A549 (cell line): ENCODE measurements around the gene NTSR1. TPM values are rescaled to one million over a fixed set of nuclear protein-coding genes. Genes with fewer than 3 reads are reported as not detected.

Experiments
- ATAC-seq, 2 experiments: fragments of 200-7000 bp in 1 of 2; fragments of >200 bp in 1 of 2; cut with Nextera tagmentation in 1 of 2; cut with Tn5 transposase in 1 of 2; 3 replicates each; pipeline versions ENCODE4 v1.8.0 to v1.9.1; 2018 to 2020; ENCODE audit warnings: mild to moderate bottlenecking in 1 of 2, moderate library complexity in 1 of 2
- CTCF ChIA-PET: fragments of 300-600 bp; sonication (Branson Sonifier 250); formaldehyde crosslinking; extraction: SDS; loops from one replicate; lab custom pipeline; 2021; ENCODE audit warnings: antibody characterized with exemption, inconsistent platforms; lab: Yijun Ruan, JAX
- POLR2A ChIA-PET: fragments of 350-600 bp; formaldehyde crosslinking; extraction: SDS; loops from one replicate; lab custom pipeline; 2021; ENCODE audit warnings: antibody characterized with exemption, inconsistent platforms; lab: Yijun Ruan, JAX
- DNase-seq, 2 experiments: peaks; one replicate each; pipeline versions ENCODE4 v3.0.0 to v3.0.0-alpha.2; 2011 to 2016; ENCODE audit warnings: low read depth in 1 of 2, low spot score in 1 of 2
- FAIRE-seq: peaks from 2 replicates; lab custom pipeline; 2011; peaks lifted over from hg19 to GRCh38; lab: Jason Lieb, UNC
- H3K27ac ChIP-seq, 2 experiments: fragments of >200 bp; sonication (Bioruptor Twin); formaldehyde crosslinking; 3 replicates each; pipeline ENCODE4 v1.5.1; 2016 to 2017
- H3K4me1 ChIP-seq: fragments of >200 bp; sonication (Bioruptor Twin); formaldehyde crosslinking; 3 replicates; pipeline ENCODE4 v1.6.1; 2016
- H3K4me2 ChIP-seq: fragments of >200 bp; sonication (Bioruptor Twin); formaldehyde crosslinking; 3 replicates; pipeline ENCODE4 v1.6.1; 2016
- H3K4me3 ChIP-seq: fragments of >200 bp; sonication (Bioruptor Twin); formaldehyde crosslinking; 3 replicates; pipeline ENCODE4 v1.5.1; 2016
- H3K9me3 ChIP-seq: fragments of >200 bp; sonication (Bioruptor Twin); formaldehyde crosslinking; 3 replicates; pipeline ENCODE4 v1.6.1; 2016
- BHLHE40 ChIP-seq: IDR thresholded peaks from 2 replicates; pipeline ENCODE4 v1.6.1; 2012; ENCODE audit warnings: low read depth, low read length, inconsistent platforms
- CBX2 ChIP-seq: fragments of 200-600 bp; sonication (generic); IDR thresholded peaks from 2 replicates; pipeline ENCODE4 v1.6.1; 2016; ENCODE audit warnings: low read depth, mild to moderate bottlenecking, borderline replicate concordance
- CEBPB ChIP-seq, 2 experiments: fragments of >200 bp in 1 of 2; sonication (Bioruptor Twin) in 1 of 2; formaldehyde crosslinking in 1 of 2; IDR thresholded peaks; 2 replicates each; pipeline ENCODE4 v1.6.1; 2012 to 2016
- CTCF ChIP-seq: fragments of >200 bp; sonication (Bioruptor Twin); formaldehyde crosslinking; IDR thresholded peaks from 3 replicates; pipeline ENCODE4 v1.5.1; 2016
- EHMT2 ChIP-seq: fragments of 200-600 bp; sonication (generic); IDR thresholded peaks from 2 replicates; pipeline ENCODE4 v1.6.1; 2016; ENCODE audit warnings: antibody characterized with exemption, low read depth, mild to moderate bottlenecking, moderate library complexity
- ELK1 ChIP-seq: fragments of 150-350 bp; IDR thresholded peaks from 2 replicates; pipeline ENCODE4 v1.6.1; 2014; ENCODE audit warnings: low read depth, mild to moderate bottlenecking, low read length
- EP300 ChIP-seq, 2 experiments: fragments of >200 bp; sonication (Bioruptor Twin); formaldehyde crosslinking; IDR thresholded peaks; 2 replicates in 1 of 2; 3 replicates in 1 of 2; pipeline ENCODE4 v1.6.1; 2016 to 2017
- FOSL2 ChIP-seq, 2 experiments: fragments of 450-650 bp in 1 of 2; fragments of >200 bp in 1 of 2; sonication (Bioruptor Twin) in 1 of 2; formaldehyde crosslinking; IDR thresholded peaks; 2 replicates each; pipeline versions ENCODE4 v1.5.0 to v1.6.1; 2016 to 2020; ENCODE audit warnings: mild to moderate bottlenecking in 1 of 2, moderate library complexity in 1 of 2
- FOXS1 ChIP-seq: fragments of 250-450 bp; sonication (Bioruptor Pico); IDR thresholded peaks from 2 replicates; pipeline ENCODE4 v1.5.0; 2020; ENCODE audit warnings: mild to moderate bottlenecking, moderate library complexity
- HDAC2 ChIP-seq: fragments of 200-600 bp; sonication (generic); IDR thresholded peaks from 2 replicates; pipeline ENCODE4 v1.6.1; 2016
- HMGXB4 ChIP-seq: fragments of 250-450 bp; sonication (Bioruptor Pico); IDR thresholded peaks from 2 replicates; pipeline ENCODE4 v1.5.0; 2021; ENCODE audit warnings: mild to moderate bottlenecking, moderate library complexity, borderline replicate concordance
- JUN ChIP-seq, 2 experiments: fragments of >200 bp; sonication (Bioruptor Twin); formaldehyde crosslinking; IDR thresholded peaks; 2 replicates in 1 of 2; 3 replicates in 1 of 2; pipeline ENCODE4 v1.6.1; 2016 to 2017
- KDM1A ChIP-seq: fragments of 200-600 bp; sonication (generic); IDR thresholded peaks from 2 replicates; pipeline ENCODE4 v1.6.1; 2016; ENCODE audit warnings: low read depth, mild to moderate bottlenecking
- KDM5A ChIP-seq: fragments of 200-600 bp; sonication (generic); IDR thresholded peaks from 2 replicates; pipeline ENCODE4 v1.6.1; 2016; ENCODE audit warnings: antibody characterized with exemption, mild to moderate bottlenecking
- MAFK ChIP-seq: fragments of 450-650 bp; IDR thresholded peaks from 2 replicates; pipeline ENCODE4 v1.6.1; 2014; ENCODE audit not compliant: partially characterized antibody
- MYC ChIP-seq: IDR thresholded peaks from 2 replicates; pipeline ENCODE4 v1.6.1; 2012; ENCODE audit warnings: mild to moderate bottlenecking, inconsistent platforms, low read length, improper control_type of control experiment, borderline replicate concordance
- NFE2L2 ChIP-seq: fragments of 150-350 bp; conservative IDR thresholded peaks from 2 replicates; pipeline ENCODE4 v1.6.1; 2014; ENCODE audit warnings: low read length
- PBX3 ChIP-seq: IDR thresholded peaks from 2 replicates; pipeline ENCODE4 v1.6.1; 2012
- POLR2AphosphoS2 ChIP-seq: conservative IDR thresholded peaks from 2 replicates; pipeline ENCODE4 v1.6.1; 2012; ENCODE audit warnings: low read length, improper control_type of control experiment, inconsistent platforms
- RARB ChIP-seq: fragments of 250-450 bp; sonication (Bioruptor Pico); IDR thresholded peaks from 2 replicates; pipeline ENCODE4 v1.8.0; 2021; ENCODE audit warnings: mild to moderate bottlenecking, moderate library complexity
- SMC3 ChIP-seq: fragments of >200 bp; sonication (Bioruptor Twin); formaldehyde crosslinking; IDR thresholded peaks from 3 replicates; pipeline ENCODE4 v1.6.1; 2018; ENCODE audit warnings: inconsistent platforms
- SREBF2 ChIP-seq: fragments of 450-650 bp; IDR thresholded peaks from 2 replicates; pipeline ENCODE4 v1.6.1; 2014; ENCODE audit warnings: mild to moderate bottlenecking, moderate library complexity
- TP53 ChIP-seq: fragments of 250-450 bp; sonication (Bioruptor Pico); IDR thresholded peaks from 2 replicates; pipeline ENCODE4 v1.5.0; 2021; ENCODE audit warnings: mild to moderate bottlenecking, moderate library complexity
- USF2 ChIP-seq: fragments of 450-650 bp; IDR thresholded peaks from 2 replicates; pipeline ENCODE4 v1.6.1; 2014; ENCODE audit warnings: antibody characterized with exemption
- ZC3H11A ChIP-seq: fragments of 450-650 bp; IDR thresholded peaks from 2 replicates; pipeline ENCODE4 v1.6.1; 2014; ENCODE audit warnings: antibody characterized with exemption, mild to moderate bottlenecking
- ZNF302 ChIP-seq: fragments of 250-450 bp; sonication (Bioruptor Pico); IDR thresholded peaks from 2 replicates; pipeline ENCODE4 v1.9.0; 2021; ENCODE audit warnings: inconsistent platforms, mild to moderate bottlenecking, moderate library complexity
- WGBS: methylation state at CpG from one replicate; pipeline ENCODE4 v1.1.6; 2017; ENCODE audit errors: missing lambda C conversion rate; 5-methylcytosine and 5-hydroxymethylcytosine counted together
- polyA plus RNA-seq, 4 experiments: library from polyadenylated mRNA; depleted of rRNA in 3 of 4; stranded (reverse); fragments of >200 nt; fragmentation: RNase III in 1 of 4; extraction: RNeasy Plus Mini Kit Qiagen cat#74134 plus additional on column Dnase treatment in 1 of 4; gene quantifications; 2 replicates in 3 of 4; 3 replicates in 1 of 4; pipeline ENCODE4 v1.2.3, GENCODE V29; 2011 to 2017

NTSR1 gene
- polyA plus RNA-seq, 2 of the 4 experiments (the other 2 are of a cell fraction): 0.03 TPM; not detected in 1

GRCh38 chr20:62752181-62752670 is 43.6 kb downstream of the NTSR1 start:
- H3K4me1 ChIP-seq: peaks cover 3% of the 10 kb centered on the region; the same call in 1 of the 3 replicates
- TF ChIP-seq FOSL2 (IDR thresholded peaks at IDR 0.05): no peak
- TF ChIP-seq FOSL2 (CRISPR knock-in tag; IDR thresholded peaks at IDR 0.05): no peak
- no peak for TF ChIP-seq RARB
- TF ChIP-seq KDM5A: no peak
- TF ChIP-seq POLR2AphosphoS2: no peak
- no peak for TF ChIP-seq PBX3
- no peak for TF ChIP-seq BHLHE40
- no peak for TF ChIP-seq CBX2
- TF ChIP-seq MAFK: no peak
- no peak for TF ChIP-seq EP300 (IDR thresholded peaks at IDR 0.05)
- TF ChIP-seq ZNF302 (CRISPR knock-in tag): no peak
- TF ChIP-seq FOXS1: no peak
- TF ChIP-seq NFE2L2: no peak
- no peak for TF ChIP-seq CEBPB (IDR thresholded peaks at IDR 0.05)
- TF ChIP-seq CTCF: no peak
- TF ChIP-seq USF2: no peak
- TF ChIP-seq, all 56 proteins: peak for 0
- no peak for FAIRE-seq
- POLR2A ChIA-PET: no interaction called here
- Histone ChIP-seq H3K4me3 (no peak overlapping the region), H3K4me2 (no peak overlapping the region), H3K27ac (peak overlapping the region in 1 of 2 experiments; percentile 16; a peak in 1 of 6 replicates), H3K9me3 (no peaks in the 10 kb centered on the region; the same call in 2 of the 3 replicates)
- CTCF ChIA-PET: interaction anchor here (0.6 to 3.5 kb wide), 6 partner anchors 9 to 83 kb away, joined by 3 to 22 read pairs (median 3); no protein-coding TSS in a partner anchor
- no peak for ATAC-seq
- WGBS: 69% methylated on average over 21 of the region's 22 CpGs
- DNase-seq: no peak

- ATAC-seq (peak in 1 of 2 experiments; percentile 25; a peak in 3 of 6 replicates), DNase-seq (no peak), FAIRE-seq (no peak)
- H3K9me3 ChIP-seq: no peaks in the 10 kb centered on the region; the same call in 1 of the 3 replicates
- H3K27ac ChIP-seq: peak overlapping the region in 1 of 2 experiments; percentile 16; a peak in 1 of 6 replicates
- ChIA-PET POLR2A (no interaction called here), CTCF (interaction anchor here (0.6 to 3.5 kb wide), 5 partner anchors 8 to 83 kb away, joined by 3 to 22 read pairs (median 3); no protein-coding TSS in a partner anchor)
- WGBS: 80% methylated on average over 27 of the region's 29 CpGs
- no peak overlapping the region for H3K4me2 ChIP-seq
- H3K4me1 ChIP-seq: peaks cover 3% of the 10 kb centered on the region; the same call in 1 of the 3 replicates
- H3K4me3 ChIP-seq: no peak overlapping the region
- TF ChIP-seq KDM1A: no peak
- no peak for TF ChIP-seq BHLHE40
- no peak for TF ChIP-seq MYC
- TF ChIP-seq FOXS1: no peak
- no peak for TF ChIP-seq EHMT2
- TF ChIP-seq NFE2L2: no peak
- no peak for TF ChIP-seq ZC3H11A
- no peak for TF ChIP-seq SMC3
- no peak for TF ChIP-seq ELK1
- no peak for TF ChIP-seq SREBF2
- TF ChIP-seq HMGXB4: no peak
- no peak for TF ChIP-seq PBX3
- TF ChIP-seq HDAC2: no peak
- no peak for TF ChIP-seq MAFK
- TF ChIP-seq JUN (IDR thresholded peaks at IDR 0.05): no peak
- no peak for TF ChIP-seq TP53 (CRISPR knock-in tag)
Observed at GRCh38 chr20:62752671-62753501, 44.2 kb downstream of the NTSR1 start.
